ENCODE measurements around the gene TMED1. TPM values are rescaled to one million over a fixed set of nuclear protein-coding genes. Genes with fewer than 3 reads are reported as not detected.

The TMED1 gene
- total RNA-seq, 1 experiment from 2014 or later, result 32.3 TPM

DNA sequence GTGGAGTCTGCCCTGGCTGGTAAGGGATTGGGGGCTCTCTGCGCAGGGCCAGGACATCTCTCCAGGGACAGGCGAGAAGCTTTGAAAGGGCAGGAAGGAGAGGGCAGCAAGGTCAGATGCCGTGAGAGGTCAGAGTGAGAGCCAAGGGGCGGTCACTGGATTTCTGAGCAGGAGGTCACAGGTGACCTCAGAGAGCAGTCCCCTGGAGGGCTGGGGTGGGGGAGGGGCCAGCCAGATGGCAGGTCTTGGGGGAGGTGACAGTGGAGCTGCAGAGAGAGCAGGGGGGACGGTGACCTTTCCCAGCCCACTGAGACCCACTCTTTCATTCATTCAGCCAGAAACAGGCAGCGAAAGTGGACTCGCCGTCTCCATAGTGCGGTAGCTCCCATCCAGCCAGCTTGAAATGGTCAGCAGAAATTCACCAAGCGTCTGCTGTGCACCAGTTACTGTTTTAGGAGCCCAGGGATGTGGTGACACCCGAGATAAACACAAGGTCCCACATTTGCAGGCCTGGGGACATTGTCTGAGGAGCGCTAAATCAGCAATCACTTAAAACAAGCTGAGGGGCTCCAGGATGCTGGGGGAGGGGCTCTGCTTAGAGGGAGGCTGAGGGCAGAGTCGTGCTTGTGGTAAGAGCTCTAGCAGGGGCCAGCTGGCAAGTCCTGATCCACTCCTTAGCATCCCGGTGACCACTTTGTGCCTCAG lies 45.5 kb upstream of the TMED1 start:
- Histone ChIP-seq H3K79me2 (ENCODE audit: insufficient read depth, low read length) (peaks cover 26% of the 10 kb centered on the region; the same call in 1 of the 2 replicates), H4K20me1 (ENCODE audit: control insufficient read depth, insufficient read depth, insufficient read length) (peaks cover 3% of the 10 kb centered on the region), H3K14ac (ENCODE audit: insufficient read depth, low read length) (no peak overlapping the region), H3K4ac (ENCODE audit: low read depth, low read length) (no peak overlapping the region), H3K27me3 (ENCODE audit: insufficient read depth, low read length) (no peaks in the 10 kb centered on the region), H3K79me1 (ENCODE audit: insufficient read depth, low read depth, low read length, poor library complexity, severe bottlenecking) (peaks cover 2% of the 10 kb centered on the region), H3K56ac (ENCODE audit: insufficient read length, low read depth, low read length) (no peak overlapping the region), H2BK120ac (ENCODE audit: low read depth, low read length, poor library complexity, severe bottlenecking) (no peak overlapping the region), H4K8ac (replicated peaks; ENCODE audit: insufficient read length, low read depth, low read length) (no peak overlapping the region), H3K23ac (ENCODE audit: insufficient read length, low read depth, low read length) (no peak overlapping the region), H2BK12ac (ENCODE audit: insufficient read length, low read depth, low read length) (no peak overlapping the region), H2BK20ac (ENCODE audit: low read depth, low read length, poor library complexity, severe bottlenecking) (no peak overlapping the region), H2AK5ac (ENCODE audit: insufficient read length, low read length) (no peak overlapping the region), H2BK5ac (ENCODE audit: insufficient read length, low read length) (no peak overlapping the region), H3K4me1 (ENCODE audit: insufficient read depth, low read length) (peaks cover 16% of the 10 kb centered on the region; the same call in 1 of the 2 replicates), H2BK15ac (ENCODE audit: low read depth, low read length) (0 out of 2 replicates have a peak overlapping the region, but pooled peaks have one; percentile 29), H3K27ac (ENCODE audit: insufficient read length, low read depth, low read length) (peak overlapping the region; percentile 12), H3K18ac (ENCODE audit: insufficient read length, low read depth, low read length) (peak overlapping the region; percentile 47), H3K4me2 (ENCODE audit: insufficient read depth, insufficient read length, low read length) (peak overlapping the region; percentile 32), H2AFZ (ENCODE audit: low read length) (no peak overlapping the region), H4K91ac (ENCODE audit: insufficient read length, low read depth, low read length) (no peak overlapping the region), H3T11ph (ENCODE audit: low read length) (no peak overlapping the region), H4K5ac (ENCODE audit: insufficient read length, low read depth, low read length) (no peak overlapping the region), H3K9me3 (ENCODE audit: control insufficient read depth, low read depth, low read length) (no peaks in the 10 kb centered on the region), H3K23me2 (ENCODE audit: insufficient read length, low read depth, low read length, poor library complexity, severe bottlenecking) (no peaks in the 10 kb centered on the region), H3K9ac (ENCODE audit: extremely low read depth, insufficient read length, low read length) (no peak overlapping the region)
- Mint-ChIP-seq H3K4me3 (peak overlapping the region in 1 of 2 experiments; percentile 64; a peak in 3 of 5 replicates), H3K36me3 (ENCODE audit: insufficient read depth in 1 of 3, low read depth in 3 of 3) (peaks cover 3 to 13% (median 5%) of the 10 kb centered on the region in 3 experiments; a peak in 4 of 7 replicates), H3K9me3 (no peaks in the 10 kb centered on the region), H3K4me1 (peaks cover 52 to 66% of the 10 kb centered on the region in 2 experiments), H3K27me3 (ENCODE audit: low read depth) (no peaks in the 10 kb centered on the region), H3K27ac (peak overlapping the region; percentile 88 to 97 (median 94))
- DNase-seq, result peak; percentile 61
- TF ChIP-seq CTCF (conservative IDR thresholded peaks at IDR 0.05), result no peak
- WGBS (ENCODE audit: extremely low coverage, insufficient read length, low lambda C conversion rate), result no CpG with 5 or more reads among the region's 14 CpGs

Measured in H9 (cell line).